ENCODE data around the gene MFGE8.

The MFGE8 gene

GRCh38 chr15:88897456-88898194, 15.6 kb downstream of the MFGE8 start:
- peak; percentile 81 for DNase-seq

- no peak for DNase-seq
These were observed 16.1 kb downstream of the MFGE8 start for GRCh38 chr15:88897142-88897455.

GRCh38 chr15:88896333-88897033, 16.7 kb downstream of the MFGE8 start:
- no peak for DNase-seq

- peak; percentile 48 for DNase-seq
These were observed 18.1 kb downstream of the MFGE8 start, which contains the start of gene HAPLN3 for GRCh38 chr15:88894819-88895767. TSS of gene HAPLN3 (minus strand) at chr15:88895544. CDS start at chr15:88887298, 8,246 bp downstream.

- DNase-seq: peak; percentile 91
These were observed 18.8 kb downstream of the MFGE8 start for GRCh38 chr15:88894348-88894818.

GRCh38 chr15:88891540-88892254, 21.5 kb downstream of the MFGE8 start:
- no peak for DNase-seq

- no peak for DNase-seq
These were observed 22.7 kb downstream of the MFGE8 start for GRCh38 chr15:88890495-88890894.

- DNase-seq: no peak
These were observed 24.5 kb downstream of the MFGE8 start for GRCh38 chr15:88888719-88889118.

- DNase-seq: no peak
These were observed 26.1 kb downstream of the MFGE8 start for GRCh38 chr15:88887068-88887580.

- no peak for DNase-seq
These were observed 30.4 kb downstream of the MFGE8 start for GRCh38 chr15:88882785-88883184.

- DNase-seq: no peak
These were observed 31.4 kb downstream of the MFGE8 start for GRCh38 chr15:88881775-88882174.

GRCh38 chr15:88880944-88881740, 32.0 kb downstream of the MFGE8 start:
- no peak for DNase-seq

- peak; percentile 37 for DNase-seq
These were observed 34.4 kb downstream of the MFGE8 start for GRCh38 chr15:88878720-88879184.

GRCh38 chr15:88877906-88878305, 35.3 kb downstream of the MFGE8 start:
- DNase-seq: no peak

- no peak for DNase-seq
These were observed 35.8 kb downstream of the MFGE8 start for GRCh38 chr15:88877415-88877814.

- no peak for DNase-seq
These were observed 36.6 kb downstream of the MFGE8 start for GRCh38 chr15:88876573-88876972.

- no peak for DNase-seq
These were observed 38.5 kb downstream of the MFGE8 start for GRCh38 chr15:88874684-88875083.

GRCh38 chr15:88874275-88874674, 38.9 kb downstream of the MFGE8 start:
- DNase-seq: no peak

GRCh38 chr15:88873786-88874185, 39.4 kb downstream of the MFGE8 start:
- DNase-seq: no peak

GRCh38 chr15:88872706-88873105, 40.5 kb downstream of the MFGE8 start:
- DNase-seq: no peak

GRCh38 chr15:88872106-88872505, 41.1 kb downstream of the MFGE8 start:
- no peak for DNase-seq

Data from activated CD4-positive, alpha-beta T cell treated with anti-CD3 and anti-CD28 coated beads, Interleukin-2, amount 50 U/mL, for 1 hour (primary cell).